GM18861 (cell line): Measurements from ENCODE around the gene SELENOW.
"Not testable (repeated sequence)": the region's sequence is repeated elsewhere in the genome, so short reads cannot be mapped to it uniquely, and the experiment has no call there.

ENCODE experiments used
- ATAC-seq: cut with Tn5 transposase; IDR thresholded peaks from one replicate; pipeline ENCODE4 v1.9.1; 2021; ENCODE audit not compliant: unreplicated experiment

SELENOW gene

DNA sequence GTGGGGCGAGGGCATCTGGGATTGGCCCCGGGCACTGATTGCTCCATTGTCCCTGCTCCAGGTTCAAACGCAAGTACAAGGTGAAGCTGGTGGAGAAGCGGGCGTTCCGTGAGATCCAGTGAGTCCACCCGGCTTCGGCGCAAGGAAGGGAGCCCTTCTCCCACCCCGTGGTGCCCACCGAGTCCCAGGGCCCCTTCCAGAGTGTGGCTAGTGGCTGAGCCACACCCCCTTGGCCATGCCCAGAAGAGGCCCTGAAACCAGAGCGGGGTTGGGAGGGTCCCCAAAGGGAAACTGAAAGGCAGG is 21.9 kb upstream of the SELENOW start:
- no peak for ATAC-seq

DNA sequence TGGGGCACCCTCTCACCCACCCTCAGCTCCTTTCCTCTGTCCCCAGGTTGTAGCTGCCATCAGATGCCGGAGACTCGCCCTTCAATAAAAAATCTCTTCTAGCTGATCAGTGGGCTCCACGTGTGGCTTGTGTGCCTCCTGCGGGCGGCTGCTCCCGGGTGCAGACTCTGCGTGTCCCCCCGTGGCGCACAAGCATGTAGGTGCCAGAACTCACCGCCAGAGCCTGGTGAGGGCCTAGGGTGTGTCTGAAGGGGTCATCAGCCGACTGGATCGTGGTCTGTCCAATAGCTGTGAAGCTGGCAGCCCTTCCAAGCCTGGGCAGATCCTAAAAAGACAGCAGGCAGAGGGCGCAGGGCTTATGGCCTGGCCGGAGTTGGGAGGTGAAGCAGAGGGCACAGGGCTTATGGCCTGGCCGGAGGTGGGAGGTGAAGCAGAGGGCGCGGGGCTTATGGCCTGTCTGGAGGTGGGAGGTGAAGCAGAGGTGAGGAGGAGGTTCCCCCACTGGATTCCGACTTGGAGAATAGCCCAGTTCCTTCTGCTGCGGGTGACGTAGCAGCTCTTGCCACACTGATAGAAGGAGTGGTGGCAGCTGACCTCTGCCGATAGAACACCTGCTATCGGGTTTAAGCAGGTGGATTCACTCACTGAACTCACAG is 21.4 kb upstream of the SELENOW start:
- ATAC-seq, result no peak

DNA sequence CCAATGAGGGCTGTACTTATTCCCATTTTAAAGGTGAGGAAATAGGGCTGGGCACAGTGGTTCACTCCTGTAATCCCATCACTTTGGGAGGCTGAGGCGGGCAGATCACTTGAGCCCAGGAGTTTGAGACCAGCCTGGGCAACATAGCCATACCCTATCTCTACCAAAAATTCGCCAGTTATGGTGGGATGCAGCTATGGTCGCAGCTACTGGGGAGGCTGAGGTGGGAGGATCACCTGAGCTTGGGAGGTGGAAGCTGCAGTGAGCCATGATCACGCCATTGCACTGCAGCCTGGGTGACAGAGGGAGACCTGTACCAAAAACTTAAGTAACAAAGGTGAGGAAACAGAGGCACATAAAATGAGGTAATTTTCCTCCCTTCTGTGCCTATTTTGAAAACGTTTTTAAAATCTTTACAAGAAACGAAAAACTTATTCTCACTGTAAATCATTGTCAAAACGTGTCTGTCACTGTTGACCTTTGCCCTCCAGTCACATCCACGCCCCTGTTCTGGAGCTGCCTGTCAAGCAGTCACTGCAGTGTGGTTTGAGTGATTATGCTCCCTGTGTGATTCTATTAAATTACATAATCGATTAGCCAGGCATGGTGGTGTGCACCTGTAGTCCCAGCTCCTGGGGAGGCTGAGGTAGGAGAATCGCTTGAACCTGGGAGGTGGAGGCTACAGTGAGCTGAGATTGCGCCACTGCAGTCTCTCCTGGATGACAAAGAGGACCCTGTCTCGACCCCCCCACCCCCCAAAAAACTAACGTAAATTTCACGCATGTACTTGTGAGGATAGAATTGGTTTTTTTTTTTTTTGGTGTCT is 20.7 kb upstream of the SELENOW start:
- no peak for ATAC-seq

DNA sequence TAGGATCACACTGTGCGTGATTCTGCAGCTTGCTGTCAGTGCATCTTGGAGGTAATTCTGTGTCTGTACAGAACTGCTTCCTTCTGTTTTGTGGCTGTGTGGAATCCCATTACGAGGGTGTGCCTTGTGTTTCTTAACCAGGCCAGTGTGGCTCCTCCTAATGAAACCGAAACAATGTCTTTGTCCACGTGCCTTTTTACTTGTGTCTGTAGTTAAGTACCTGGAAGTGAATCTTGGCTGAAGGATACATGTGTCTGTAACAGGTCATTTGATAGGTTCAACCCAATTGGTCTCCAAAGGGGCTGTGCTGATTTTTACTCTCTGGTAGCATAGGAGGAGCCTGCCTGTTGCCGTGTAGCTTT is 20.1 kb upstream of the SELENOW start:
- ATAC-seq, result no peak

DNA sequence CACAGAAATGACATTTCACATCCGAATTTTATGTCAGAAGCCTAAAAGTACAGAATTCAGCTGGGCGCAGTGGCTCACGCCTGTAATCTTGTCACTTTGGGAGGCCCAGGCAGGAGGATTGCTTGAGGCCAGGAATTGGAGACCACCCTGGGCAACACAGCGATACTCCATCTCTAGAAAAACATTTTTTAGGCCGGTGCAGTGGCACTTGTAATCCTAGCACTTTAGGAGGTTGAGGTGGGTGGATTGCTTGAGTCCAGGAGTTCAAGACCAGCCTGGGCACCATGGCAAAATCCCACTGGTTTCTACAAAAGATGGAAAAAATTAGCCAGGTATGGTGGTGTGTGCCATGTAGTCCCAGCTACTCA is 17.9 kb upstream of the SELENOW start:
- no peak for ATAC-seq

DNA sequence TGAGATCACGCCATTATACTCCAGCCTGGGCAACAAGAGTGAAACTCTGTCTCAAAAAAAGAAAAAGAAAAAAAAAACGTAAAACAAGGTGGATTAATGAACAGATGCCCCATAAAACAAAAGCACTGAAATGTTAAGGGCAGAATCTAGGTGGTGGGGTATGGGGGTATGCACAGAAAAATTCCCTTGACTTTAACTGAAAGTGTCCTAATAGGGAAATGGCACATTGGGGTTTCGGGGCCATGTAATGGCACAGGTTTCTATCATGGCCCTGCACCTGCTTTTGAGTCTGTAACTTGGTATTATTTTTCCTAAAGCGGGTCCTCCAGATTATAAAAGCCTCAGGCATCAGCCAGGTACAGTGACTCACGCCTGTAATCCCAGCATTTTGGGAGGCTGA is 16.9 kb upstream of the SELENOW start:
- no peak for ATAC-seq

DNA sequence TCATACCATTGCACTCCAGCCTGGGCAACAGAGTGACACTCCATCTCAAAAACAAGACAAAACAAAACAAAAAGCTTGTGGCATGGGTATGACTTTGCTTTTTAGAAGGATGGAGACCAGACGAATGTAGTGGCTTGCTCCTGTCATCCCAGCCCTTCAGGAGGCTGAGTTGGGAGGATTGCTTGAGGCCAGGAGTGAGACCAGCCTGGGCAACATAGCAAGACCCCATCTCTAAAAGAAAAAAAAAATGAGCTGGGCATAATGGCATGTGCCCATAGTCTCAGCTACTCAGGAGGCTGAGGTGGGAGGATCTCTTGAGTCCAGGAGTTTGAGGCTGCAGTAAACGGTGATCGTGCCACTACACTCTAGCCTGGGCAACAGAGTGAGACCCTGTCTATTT is 16.4 kb upstream of the SELENOW start:
- no peak for ATAC-seq

DNA sequence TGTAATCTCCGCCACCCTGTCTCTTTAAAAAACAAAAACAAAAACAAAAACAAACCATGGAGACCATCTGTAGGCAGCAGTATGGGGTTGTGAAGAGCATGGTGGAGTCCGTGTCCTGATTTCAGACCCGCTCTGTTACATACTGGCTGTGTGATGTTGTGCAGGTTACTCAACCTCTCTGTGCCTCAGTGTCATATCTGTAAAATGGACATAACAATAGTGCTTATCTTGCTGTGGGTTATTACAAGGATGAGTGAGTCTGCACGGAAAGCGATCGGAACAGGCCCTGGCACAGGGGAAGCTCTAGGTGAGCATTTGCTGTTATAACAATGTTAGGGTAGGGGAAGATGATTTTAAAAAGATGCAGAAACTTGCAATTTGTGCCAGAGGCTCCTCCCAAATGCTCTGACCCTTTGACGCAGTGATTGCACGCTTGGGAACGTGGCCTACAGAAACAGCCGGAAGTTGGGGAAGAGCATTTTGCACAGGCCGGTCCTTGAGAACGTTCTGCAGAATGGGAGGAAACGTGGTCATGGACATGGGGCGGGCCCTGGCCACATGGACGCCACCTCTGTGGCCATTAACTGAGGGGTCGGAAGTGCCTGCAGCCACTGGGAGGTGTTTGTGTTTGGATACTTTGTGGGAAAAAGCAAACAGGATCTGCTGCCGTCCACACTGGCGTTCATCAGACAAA is 15.7 kb upstream of the SELENOW start:
- ATAC-seq, result no peak

DNA sequence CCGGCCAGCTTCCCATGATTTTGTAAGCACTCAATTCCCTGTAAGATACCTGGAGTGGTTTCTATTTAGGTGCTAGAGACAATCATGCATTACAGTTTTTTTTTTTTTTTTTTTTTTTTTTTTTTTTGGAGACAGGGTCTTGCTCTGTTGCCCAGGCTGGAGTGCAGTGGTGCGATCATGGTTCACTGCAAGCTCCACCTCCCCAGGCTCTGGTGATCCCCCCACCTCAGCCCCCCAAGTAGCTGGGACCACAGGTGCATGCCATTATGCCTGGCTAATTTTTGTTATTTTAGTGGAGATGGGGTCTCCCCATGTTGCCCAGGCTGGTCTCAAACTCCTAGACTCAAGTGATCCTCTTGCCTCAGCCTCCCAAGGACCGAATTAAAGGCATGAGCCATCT is 13.8 kb upstream of the SELENOW start:
- not testable (repeated sequence) for ATAC-seq

DNA sequence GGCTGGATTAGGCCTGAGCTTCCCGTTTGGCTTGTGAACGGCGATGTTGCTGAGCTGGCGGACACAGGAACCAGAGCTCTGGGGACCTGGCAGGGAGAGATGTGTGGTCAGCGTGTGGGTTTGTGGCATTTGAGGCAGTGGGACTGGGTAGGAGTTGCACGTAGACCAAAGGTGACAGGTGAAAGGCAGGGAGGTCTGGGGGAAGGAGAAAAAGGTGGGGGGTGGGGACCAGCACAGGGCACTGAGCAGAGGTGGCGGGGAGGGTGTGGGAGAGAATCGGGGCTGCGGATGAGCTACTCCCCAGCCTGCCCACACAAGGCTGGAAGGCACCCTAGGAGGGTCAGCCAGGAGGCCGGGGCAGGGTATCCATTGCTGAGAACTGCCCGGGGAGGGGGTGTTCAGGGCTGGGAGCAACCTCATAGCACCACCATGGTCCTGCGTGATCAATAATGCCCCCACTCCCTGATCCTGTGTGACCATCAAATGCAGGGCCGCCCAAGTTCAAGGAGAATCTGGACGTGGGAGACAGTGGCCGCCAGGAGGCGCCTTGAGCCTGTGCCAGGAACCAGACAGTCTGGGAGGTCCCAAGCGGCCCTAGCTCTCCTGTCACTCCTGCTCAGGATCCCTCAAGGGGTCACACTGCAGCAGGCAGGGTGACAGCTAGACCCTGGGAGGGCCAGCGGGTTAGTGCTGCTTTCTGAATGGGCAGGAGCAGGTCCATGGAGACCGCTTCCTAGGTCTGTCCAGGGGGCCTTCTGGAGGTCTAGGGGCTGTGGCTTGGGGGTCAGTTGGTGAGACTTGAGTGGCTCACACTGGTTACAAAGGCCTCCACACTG is 12.8 kb upstream of the SELENOW start:
- no peak for ATAC-seq

DNA sequence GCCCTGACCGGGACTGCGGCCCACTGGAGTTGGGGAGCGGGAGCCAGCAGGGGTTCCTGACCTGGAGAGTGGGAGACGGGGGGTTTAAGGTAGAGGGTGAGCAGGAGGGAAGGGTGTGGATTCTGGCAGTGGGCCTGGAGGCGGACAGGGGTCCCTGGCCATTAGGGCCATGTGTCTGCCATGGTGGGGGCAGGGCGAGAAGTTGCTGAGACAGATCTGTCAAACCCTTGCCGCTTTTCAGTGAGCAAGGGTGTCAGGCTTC is 12.2 kb upstream of the SELENOW start:
- no peak for ATAC-seq

DNA sequence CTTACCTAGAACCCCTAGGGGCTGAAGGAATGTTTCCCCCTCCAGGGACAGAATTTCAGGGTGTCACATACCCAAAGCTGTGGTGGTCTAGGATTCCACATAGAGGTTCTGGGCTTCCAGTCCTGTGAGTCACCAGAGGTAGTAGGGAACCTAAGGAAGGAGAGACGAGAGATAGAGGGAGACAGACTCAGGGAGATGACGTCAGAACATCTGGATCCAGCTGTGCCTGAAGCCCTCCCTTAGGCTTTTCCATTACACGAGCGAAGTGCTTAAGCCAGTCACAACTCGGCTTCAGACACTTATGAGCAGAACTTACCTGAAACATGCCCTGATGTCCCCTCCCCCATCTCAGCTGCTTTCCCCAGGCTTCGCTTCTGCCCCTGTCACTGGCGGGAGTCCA is 11.8 kb upstream of the SELENOW start:
- no peak for ATAC-seq

DNA sequence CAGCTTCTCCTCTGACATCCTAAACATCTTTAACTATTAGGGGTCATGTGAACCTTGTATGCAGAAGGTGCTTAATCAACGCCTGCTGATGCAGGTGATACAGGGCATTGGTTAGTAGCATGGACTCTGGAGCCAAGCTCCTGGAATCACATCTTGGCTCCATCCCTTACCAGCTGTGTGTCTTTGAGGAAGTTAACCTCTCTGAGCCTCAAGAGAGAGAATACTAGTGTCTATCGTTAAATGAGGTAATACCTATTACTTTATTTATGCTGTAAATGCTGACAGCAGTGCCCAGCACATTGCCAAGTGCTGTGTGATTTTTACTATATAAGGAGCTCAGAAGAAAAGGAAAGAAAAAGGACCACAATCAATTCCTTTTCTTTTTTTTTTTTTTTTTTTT is 11.2 kb upstream of the SELENOW start:
- ATAC-seq, result no peak

DNA sequence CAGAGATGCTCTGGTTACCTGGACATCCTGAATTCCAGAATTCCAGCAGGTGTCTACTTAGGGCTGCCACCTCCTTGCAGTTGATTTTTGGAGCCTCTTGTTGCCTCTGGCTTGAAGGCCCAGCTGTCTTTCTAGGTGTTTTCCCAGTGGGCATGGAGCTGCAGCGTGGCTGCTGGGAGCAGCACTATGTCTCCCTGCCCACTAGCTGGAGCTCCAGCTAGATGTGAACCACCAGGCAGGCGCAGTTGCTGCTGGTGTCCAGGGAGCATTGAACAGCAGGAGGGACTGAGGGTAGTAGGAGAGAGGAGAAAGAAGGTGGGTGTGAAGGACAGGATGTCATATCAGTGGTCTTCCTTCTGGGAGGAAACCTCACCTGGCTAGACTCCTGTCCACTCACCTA is 9.9 kb upstream of the SELENOW start:
- no peak for ATAC-seq

DNA sequence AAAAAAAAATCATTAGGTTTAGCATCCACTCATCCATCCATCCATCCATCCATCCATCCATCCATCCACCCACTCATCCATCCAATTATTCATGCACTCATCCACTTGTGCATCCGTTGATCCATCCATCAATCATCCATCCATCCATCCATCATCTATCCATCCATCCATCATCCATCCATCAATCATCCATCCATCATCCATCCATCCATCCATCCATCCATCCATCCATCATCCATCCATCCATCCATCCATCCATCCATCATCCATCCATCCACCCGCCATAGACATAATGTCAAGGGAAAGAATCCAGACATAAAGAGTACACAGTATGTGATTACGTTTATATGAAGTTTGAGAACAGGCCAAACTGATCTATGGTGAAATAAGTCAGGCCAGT is 9.0 kb upstream of the SELENOW start:
- no peak for ATAC-seq

DNA sequence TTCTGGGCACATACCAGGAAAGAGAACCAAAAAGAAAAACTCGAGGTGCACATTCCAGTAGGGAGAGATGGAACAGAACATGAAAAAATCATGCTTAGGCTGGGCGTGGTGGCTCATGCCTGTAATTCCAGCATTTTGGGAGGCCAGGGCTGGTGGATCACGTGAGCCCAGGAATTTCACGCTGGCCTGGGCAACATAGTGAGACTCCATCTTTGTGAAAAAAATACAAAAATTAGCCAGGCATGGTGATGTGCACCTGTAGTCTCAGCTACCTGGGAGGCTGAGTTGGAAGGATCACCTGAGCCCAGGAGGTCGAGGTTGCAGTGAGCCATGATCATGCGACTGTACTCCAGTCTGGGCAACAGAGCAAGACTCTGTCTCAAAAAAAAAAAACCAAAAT is 7.2 kb upstream of the SELENOW start:
- not testable (repeated sequence) for ATAC-seq

DNA sequence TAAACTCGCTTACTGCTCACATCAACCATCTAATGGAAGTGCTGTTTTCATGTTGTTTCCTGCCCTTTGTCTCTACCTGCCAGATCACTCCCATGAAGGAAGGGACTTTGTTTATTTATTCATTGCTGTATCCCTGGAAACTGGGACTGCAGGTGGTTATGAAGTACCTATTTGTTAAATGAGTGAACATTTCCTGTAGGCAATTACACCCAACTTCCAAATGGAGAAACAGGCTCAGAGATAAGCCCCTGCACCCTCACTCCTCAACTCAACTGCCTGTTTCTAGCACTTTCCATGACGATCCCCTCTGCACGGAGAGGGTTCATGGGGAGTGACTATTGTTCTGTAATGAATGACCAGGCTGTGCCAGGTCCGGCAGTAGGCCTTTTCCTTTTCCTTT is 1.9 kb upstream of the SELENOW start:
- ATAC-seq, result no peak

DNA sequence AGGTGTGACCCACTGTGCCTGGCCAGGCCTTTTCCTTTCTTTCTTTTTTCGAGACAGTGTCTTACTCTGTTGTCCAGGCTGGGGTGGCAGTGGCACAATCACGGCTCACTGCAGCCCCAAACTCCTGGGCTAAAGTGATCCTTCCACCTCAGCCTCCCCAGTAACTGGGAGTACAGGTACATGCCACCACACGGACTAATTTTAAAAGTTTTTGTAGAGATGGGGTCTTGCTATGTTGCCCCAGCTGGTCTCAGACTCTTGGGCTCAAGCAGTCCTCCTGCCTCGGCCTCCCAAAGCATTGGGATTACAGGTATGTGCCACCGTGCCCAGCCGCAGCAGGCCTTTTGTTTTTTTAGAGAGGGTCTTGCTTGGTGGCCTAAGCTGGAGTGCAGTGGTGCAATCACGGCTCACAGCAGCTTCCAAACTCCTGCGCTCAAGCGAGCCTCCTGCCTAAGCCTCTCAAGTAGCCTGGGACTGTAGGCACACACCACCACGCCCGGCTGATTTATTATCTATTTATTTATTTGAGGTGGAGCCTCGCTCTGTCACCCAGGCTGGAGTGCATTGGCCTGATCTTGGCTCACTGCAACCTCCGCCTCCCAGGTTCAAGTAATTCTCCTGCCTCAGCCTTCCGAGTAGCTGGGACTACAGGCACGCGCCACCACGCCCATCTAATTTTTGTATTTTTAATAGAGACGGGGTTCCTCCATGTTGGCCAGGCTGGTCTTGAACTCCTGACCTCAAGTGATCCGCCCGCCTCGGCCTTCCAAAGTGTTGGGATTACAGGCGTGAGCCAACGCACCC is 1.1 kb upstream of the SELENOW start:
- ATAC-seq, result not testable (repeated sequence)

DNA sequence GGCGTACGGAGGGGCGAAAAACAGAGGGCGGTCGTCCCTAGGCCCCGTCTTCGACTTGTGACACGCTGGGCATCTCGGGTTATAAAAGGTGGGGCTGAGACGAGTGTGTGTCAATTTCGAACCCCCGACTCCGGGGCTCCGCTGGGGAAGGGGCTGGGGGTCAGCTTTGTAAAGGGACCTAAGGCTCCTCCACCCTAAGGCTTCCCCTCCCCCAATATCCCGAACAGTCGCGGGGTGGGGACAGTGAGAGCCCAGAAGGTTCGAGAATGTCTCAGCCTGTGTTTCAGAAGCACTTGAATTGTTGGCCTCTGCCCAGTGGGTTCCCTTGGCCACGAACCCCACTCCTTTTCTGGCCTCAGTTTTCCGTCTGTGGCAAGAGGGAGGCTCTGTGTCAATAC is 450 bp downstream of the SELENOW start:
- no peak for ATAC-seq

DNA sequence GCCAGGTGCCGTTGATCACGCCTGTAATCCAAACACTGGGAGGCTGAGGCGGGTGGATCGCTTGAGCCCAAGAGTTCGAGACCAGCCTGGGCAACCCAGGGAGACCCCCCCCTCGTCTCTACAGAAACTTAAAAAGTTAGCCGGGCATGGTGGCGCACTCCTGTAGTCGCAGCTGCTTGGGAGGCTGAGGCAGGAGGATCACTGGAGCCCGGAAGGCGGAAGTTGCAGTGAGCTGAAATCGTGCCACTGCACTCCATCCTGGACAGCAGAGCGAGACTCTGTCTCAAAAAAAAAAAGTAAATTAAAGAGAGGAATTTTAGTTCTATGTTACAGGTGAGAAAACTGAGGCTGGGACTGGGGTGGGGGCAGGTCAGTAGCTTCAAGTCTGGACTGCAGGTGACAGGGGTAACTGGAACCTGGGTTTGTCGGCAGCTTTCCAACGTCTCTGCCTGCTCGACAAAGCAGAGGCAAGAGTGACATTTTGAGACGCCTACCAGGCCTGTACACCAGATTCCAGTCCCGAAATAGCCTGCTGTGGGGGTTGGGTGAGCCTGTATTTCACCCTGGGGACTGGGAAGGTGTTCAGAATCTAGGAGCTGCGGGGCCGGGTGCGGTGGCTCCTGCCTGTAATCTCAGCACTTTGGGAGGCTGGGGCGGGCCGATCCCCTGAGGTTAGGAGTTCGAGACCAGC is 1.2 kb downstream of the SELENOW start:
- ATAC-seq, result no peak

DNA sequence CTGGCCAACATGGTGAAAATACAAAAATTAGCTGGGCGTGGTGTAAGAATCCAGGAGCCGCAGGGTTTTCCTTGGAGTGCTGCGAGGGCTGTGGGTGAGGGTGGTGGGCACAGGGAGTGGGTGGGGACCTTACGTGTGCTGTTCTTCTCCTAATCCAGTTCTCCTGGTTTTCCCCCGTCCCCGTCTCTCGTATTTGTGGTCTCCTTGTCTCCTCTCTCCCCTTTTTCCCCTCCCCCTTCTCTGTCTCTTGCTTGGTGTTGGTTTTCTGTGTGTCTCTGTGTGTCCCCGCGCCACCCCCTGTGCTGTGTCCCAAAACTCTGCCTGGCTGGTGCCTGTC is 1.7 kb downstream of the SELENOW start:
- ATAC-seq, result no peak
